C1 segment of cervical spinal cord (tissue), 14 donors: Measurements from ENCODE around the gene ZNF184.
A peak's percentile ranks its signal among the peaks of the same experiment; 100 is the strongest.

Source experiments
- DNase-seq, 14 donors: peaks; one replicate each; lab custom pipeline; 2025; lab: John Stamatoyannopoulos, UW

Gene ZNF184

GRCh38 chr6:27479319-27480182 lies 6.6 kb upstream of the ZNF184 start:
- peak; percentile 14 to 83 (median 75) for DNase-seq

- peak; percentile 13 to 90 (median 78) for DNase-seq
These were observed 5.9 kb upstream of the ZNF184 start for GRCh38 chr6:27478706-27479318.

- DNase-seq, result no peak
These were observed 5.3 kb upstream of the ZNF184 start for GRCh38 chr6:27478141-27478705.

GRCh38 chr6:27477318-27478013 lies 4.6 kb upstream of the ZNF184 start:
- no peak for DNase-seq

GRCh38 chr6:27476090-27476489 lies 3.2 kb upstream of the ZNF184 start:
- no peak for DNase-seq

GRCh38 chr6:27474672-27475071 lies 1.8 kb upstream of the ZNF184 start:
- no peak for DNase-seq

- DNase-seq, result no peak
These were observed 1.2 kb upstream of the ZNF184 start for GRCh38 chr6:27474172-27474465.

GRCh38 chr6:27472182-27472616 lies 706 bp downstream of the ZNF184 start:
- DNase-seq, result peak in 9 of 14 donors; percentile 20 to 71 (median 58)

- DNase-seq, result no peak
These were observed 1.4 kb downstream of the ZNF184 start for GRCh38 chr6:27471365-27472115.

GRCh38 chr6:27470023-27470422 lies 2.9 kb downstream of the ZNF184 start:
- DNase-seq, result no peak

- no peak for DNase-seq
These were observed 4.6 kb downstream of the ZNF184 start for GRCh38 chr6:27468334-27468733.

- no peak for DNase-seq
These were observed 20.4 kb downstream of the ZNF184 start for GRCh38 chr6:27452496-27452897.

GRCh38 chr6:27451660-27452390 lies 21.1 kb downstream of the ZNF184 start:
- DNase-seq, result no peak

- no peak for DNase-seq
These were observed 24.4 kb downstream of the ZNF184 start for GRCh38 chr6:27448456-27448855.

- DNase-seq, result no peak
These were observed 30.0 kb downstream of the ZNF184 start for GRCh38 chr6:27442932-27443331.

- no peak for DNase-seq
These were observed 31.9 kb downstream of the ZNF184 start for GRCh38 chr6:27441001-27441400.

GRCh38 chr6:27439371-27439770 lies 33.5 kb downstream of the ZNF184 start:
- no peak for DNase-seq

GRCh38 chr6:27433714-27434113 lies 39.2 kb downstream of the ZNF184 start:
- DNase-seq, result no peak

GRCh38 chr6:27428966-27429365 lies 43.9 kb downstream of the ZNF184 start:
- no peak for DNase-seq

GRCh38 chr6:27428502-27428901 lies 44.4 kb downstream of the ZNF184 start:
- no peak for DNase-seq
